C4-2B (cell line): Measurements from ENCODE around the gene PCLAF.
"Not testable (repeated sequence)": the region's sequence is repeated elsewhere in the genome, so short reads cannot be mapped to it uniquely, and the experiment has no call there.

ENCODE experiments used
- H3K27ac ChIP-seq: fragments of 450-650 bp; 2 replicates; pipeline ENCODE4 v1.5.1; 2017
- CTCF ChIP-seq: fragments of 450-650 bp; conservative IDR thresholded peaks from 2 replicates; pipeline ENCODE4 v1.5.1; 2017; ENCODE audit warnings: mild to moderate bottlenecking
- ZFX ChIP-seq: fragments of 450-650 bp; IDR thresholded peaks from 2 replicates; pipeline ENCODE4 v1.6.1; 2017

The PCLAF gene

GRCh38 chr15:64356710-64357040 is 24.6 kb downstream of the PCLAF start:
- TF ChIP-seq CTCF (no peak), ZFX (no peak)
- peak overlapping the region; percentile 68 for H3K27ac ChIP-seq

GRCh38 chr15:64355944-64356709 is 25.1 kb downstream of the PCLAF start, which contains the start of gene CSNK1G1:
TSS of gene CSNK1G1 (minus strand) at chr15:64356173. CDS start at chr15:64300499, 55,674 bp downstream.
- TF ChIP-seq ZFX, result no peak
- TF ChIP-seq CTCF, result peak; percentile 53
- peak within 1 kb of the TSS; percentile 68 for H3K27ac ChIP-seq

- peak overlapping the region; percentile 68 for H3K27ac ChIP-seq
- no peak for TF ChIP-seq CTCF
- TF ChIP-seq ZFX, result no peak
These were observed 25.8 kb downstream of the PCLAF start for GRCh38 chr15:64355348-64355943.

- H3K27ac ChIP-seq, result peak overlapping the region; percentile 68
These were observed 26.4 kb downstream of the PCLAF start for GRCh38 chr15:64354688-64355344.

GRCh38 chr15:64351265-64351664 is 30.0 kb downstream of the PCLAF start:
- H3K27ac ChIP-seq, result no peak overlapping the region
- TF ChIP-seq ZFX, result no peak
- TF ChIP-seq CTCF, result no peak

More at GRCh38 chr15:64354688-64355344, 26.4 kb downstream of the PCLAF start:
- TF ChIP-seq CTCF (no peak), ZFX (no peak)

GRCh38 chr15:64349375-64349774 is 31.9 kb downstream of the PCLAF start:
- no peak for TF ChIP-seq ZFX
- TF ChIP-seq CTCF, result no peak
- H3K27ac ChIP-seq, result no peak overlapping the region

GRCh38 chr15:64348455-64348854 is 32.8 kb downstream of the PCLAF start:
- no peak overlapping the region for H3K27ac ChIP-seq
- TF ChIP-seq CTCF (no peak), ZFX (no peak)

- not testable (repeated sequence) for H3K27ac ChIP-seq
These were observed 35.0 kb downstream of the PCLAF start for GRCh38 chr15:64346242-64346641.
